GM19397 (cell line): ENCODE measurements around the gene TBC1D24.
"Not testable (repeated sequence)": the region's sequence is repeated elsewhere in the genome, so short reads cannot be mapped to it uniquely, and the experiment has no call there.

Experiments
- ATAC-seq: cut with Tn5 transposase; IDR thresholded peaks from one replicate; pipeline ENCODE4 v1.9.1; 2021; ENCODE audit warnings: mild to moderate bottlenecking, moderate library complexity; ENCODE audit not compliant: unreplicated experiment

TBC1D24 gene

GRCh38 chr16:2529961-2530628 lies 55.2 kb downstream of the TBC1D24 start:
- ATAC-seq = no peak

DNA sequence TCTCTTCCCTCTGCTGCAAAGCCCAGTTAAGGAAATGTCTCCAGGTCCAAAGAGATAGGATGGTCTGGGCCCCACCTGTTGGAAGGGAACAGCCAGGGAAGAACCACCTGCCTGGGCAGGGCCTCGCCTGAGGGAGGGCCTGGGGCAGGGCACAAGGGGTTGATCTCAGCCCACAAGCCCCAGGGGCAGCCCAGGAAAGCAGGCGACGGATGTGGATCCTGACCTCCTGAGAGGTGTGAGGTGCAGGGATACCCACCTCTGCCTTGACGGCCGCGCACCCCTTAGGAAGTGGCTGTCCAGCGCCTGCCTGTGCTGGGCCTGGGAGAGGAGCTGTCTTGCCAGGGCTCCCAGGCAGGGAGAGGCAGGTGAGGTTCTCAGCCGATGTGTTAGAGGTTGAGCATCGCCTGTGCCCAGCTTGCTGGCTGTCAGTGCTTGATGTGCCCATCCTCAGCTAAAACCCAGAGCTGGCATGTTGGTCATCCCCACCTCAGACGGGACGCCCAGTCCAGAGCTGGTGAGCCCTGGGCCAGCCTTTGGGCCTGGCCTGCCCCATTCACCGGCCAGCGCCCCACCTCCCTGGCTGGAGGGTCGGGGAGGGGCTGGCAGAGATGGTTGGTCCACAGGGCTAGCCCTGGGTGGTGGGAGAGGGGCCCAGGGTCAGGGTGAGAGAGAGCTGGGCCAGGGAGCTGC lies 55.8 kb downstream of the TBC1D24 start:
- no peak for ATAC-seq

DNA sequence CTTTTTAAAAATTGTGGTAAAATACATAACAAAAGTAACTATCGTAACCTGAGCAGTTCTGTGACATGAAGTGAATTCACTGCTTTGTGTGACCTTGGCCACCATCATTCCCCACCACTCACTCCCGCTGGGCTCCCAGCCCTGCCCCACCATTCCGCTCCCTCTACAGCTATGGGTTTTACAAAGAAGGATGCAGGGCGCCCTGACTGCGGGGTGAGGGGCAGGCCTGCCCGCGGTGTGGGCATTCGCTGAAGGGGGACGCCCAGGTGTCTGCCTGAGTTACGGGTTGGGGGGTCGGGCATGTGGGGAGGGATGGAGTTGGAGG lies 56.4 kb downstream of the TBC1D24 start, which contains the start of gene CEMP1:
TSS of gene CEMP1 (minus strand) at position 38 of the 325 bp plus-strand sequence. CDS start 335 bp downstream, outside the sequence.
- no peak for ATAC-seq

GRCh38 chr16:2531696-2532493 lies 57.0 kb downstream of the TBC1D24 start:
- ATAC-seq = peak; percentile 84

DNA sequence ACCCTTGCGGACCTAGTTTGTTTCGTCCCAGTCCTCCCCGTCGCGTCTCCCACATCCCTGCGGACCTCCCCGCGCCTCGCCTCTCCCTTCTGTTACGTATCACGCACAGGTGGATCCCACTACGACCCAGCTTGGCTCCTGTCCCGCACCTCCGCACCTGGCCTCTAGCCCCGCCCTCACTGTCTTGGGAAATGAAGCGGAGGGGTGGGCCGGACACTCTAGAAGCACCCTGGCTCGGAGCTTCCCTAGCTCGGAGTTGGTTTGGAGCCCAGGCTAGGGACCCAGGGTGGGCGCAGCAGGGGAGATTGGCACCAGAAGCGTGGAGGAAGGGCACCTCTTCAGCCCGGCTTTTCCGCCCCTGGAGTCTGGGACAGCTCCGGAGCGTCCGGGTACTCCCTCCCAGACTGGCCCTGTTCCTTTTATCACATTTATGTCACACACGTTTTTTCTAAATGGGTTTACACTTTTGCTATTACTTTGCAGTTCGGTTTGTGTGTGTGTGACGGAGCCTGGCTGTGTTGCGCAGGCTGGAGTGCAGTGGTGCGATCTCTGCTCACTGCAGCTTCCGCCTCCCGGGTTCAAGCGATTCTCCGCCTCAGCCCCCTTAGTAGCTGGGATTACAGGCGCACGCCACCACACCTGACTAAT lies 57.7 kb downstream of the TBC1D24 start:
- ATAC-seq = no peak

DNA sequence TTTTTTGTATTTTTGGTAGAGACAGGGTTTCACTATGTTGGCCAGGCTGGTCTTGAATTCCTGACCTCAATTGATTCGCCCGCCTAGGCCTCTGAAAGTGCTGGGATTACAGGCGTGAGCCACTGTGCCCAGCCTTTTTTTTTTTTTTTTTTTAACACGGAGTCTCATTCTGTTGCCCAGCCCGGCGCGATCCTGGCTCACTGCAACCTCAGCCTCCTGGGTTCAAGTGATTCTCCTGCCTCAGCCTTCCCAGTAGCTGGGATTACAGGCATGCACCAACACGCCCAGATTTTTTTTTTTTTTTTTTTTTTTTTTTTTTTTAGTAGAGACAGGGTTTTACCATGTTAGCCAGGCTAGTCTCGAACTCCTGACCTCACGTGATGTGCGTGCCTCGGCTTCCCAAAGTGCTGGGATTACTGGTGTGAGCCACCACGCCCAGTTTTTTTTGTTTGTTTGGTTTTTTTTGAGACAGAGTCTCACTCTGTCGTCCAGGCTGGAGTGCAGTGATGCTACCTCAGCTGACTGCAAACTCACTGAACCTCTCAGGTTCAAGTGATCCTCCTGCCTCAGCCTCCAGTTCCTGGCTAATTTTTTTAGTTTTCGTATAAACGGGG lies 58.3 kb downstream of the TBC1D24 start:
- ATAC-seq = not testable (repeated sequence)

GRCh38 chr16:2533912-2534311 lies 59.0 kb downstream of the TBC1D24 start:
- ATAC-seq = no peak

- ATAC-seq = not testable (repeated sequence)
Measured at GRCh38 chr16:2534335-2534734, 59.4 kb downstream of the TBC1D24 start.

DNA sequence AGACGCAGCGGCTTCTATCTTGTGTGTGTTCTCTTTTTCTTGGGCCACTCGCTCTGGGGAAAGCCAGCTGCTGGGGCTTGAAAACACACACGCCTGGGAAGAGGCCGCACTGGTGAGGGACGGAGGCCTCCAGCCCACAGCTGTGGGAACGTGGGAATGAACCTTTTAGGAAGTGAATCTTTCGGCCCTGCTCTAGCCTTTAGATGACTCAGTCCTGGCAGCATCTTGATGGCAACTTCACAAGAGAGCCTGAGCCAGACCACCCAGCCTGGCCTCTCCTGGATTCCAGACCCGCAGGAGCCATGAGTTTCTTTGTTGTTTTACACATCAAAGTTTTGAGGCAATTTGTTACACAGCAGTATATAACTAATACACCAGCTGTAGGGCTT lies 60.7 kb downstream of the TBC1D24 start:
- ATAC-seq = no peak

GRCh38 chr16:2537451-2538379 lies 62.8 kb downstream of the TBC1D24 start, which contains the start of gene PDPK1:
Gene PDPK1 (plus strand): TSS chr16:2538021. CDS start chr16:2538113, 92 bp downstream.
- peak; percentile 88 for ATAC-seq

GRCh38 chr16:2539192-2539844 lies 64.4 kb downstream of the TBC1D24 start:
- not testable (repeated sequence) for ATAC-seq

DNA sequence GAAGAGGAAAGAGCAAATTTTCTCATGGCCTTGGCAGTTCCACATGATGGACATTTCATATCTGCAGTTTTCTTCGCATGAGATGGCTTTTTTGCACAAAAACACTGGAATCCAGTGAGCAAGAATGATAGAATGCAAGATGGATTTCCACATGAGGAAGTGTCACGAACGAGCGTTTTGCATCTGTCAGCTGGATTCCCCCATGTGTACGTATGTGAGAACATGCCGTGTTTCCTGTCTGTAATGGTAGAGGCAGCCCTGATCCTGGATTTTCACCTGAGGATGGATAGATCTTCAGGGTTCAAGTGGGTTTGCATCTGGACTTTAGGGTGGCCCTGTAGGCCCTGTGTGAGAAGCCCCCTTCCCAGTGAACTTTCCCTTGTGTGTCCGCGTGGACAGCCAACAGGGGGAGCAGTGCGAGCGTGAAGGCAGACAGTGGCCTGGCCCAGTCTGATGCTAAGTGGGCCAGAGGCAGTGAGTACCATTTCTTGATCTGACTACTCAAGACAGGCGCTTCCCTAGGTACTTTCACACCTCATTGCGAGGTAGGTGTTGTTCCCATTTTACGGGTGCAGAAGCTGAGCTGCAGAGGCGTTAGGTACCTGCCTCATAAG lies 65.0 kb downstream of the TBC1D24 start:
- not testable (repeated sequence) for ATAC-seq

GRCh38 chr16:2540912-2541311 lies 66.0 kb downstream of the TBC1D24 start:
- not testable (repeated sequence) for ATAC-seq

- ATAC-seq = not testable (repeated sequence)
Measured at GRCh38 chr16:2541409-2541808, 66.5 kb downstream of the TBC1D24 start.

DNA sequence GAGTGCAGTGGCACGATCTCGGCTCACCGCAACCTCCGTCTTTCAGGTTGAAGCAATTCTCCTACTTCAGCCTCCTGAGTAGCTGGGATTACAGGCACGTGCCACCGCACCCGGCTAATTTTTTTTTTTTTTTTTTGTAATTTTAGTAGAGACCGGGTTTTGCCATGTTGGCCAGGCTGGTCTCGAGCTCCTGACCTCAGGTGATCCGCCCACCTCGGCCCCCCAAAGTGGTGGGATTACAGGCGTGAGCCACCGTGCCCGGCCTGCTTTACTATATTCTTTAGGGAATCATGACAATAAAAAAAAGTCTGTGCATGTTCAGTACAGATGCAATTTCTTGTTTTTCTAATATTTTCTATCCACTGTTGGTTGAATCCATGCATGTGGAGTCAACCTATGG lies 68.8 kb downstream of the TBC1D24 start:
- ATAC-seq = not testable (repeated sequence)

GRCh38 chr16:2550283-2550878 lies 75.5 kb downstream of the TBC1D24 start:
- ATAC-seq = not testable (repeated sequence)

GRCh38 chr16:2551420-2551889 lies 76.5 kb downstream of the TBC1D24 start:
- not testable (repeated sequence) for ATAC-seq
